Right lobe of liver (tissue), 6 donors: ENCODE results near the gene EPS8L1. TPM values are rescaled to one million over a fixed set of nuclear protein-coding genes. Genes with fewer than 3 reads are reported as not detected.

Experiments
- ATAC-seq, 4 donors: fragments of 200-7000 bp; cut with Tn5 transposase; one replicate each; pipeline ENCODE4 v1.9.1; 2020; ENCODE audit warnings: mild to moderate bottlenecking in 4 of 4, moderate library complexity in 4 of 4
- DNase-seq, 3 donors: peaks; one replicate each; pipeline ENCODE4 v3.0.0-alpha.2; 2020
- H3K27ac ChIP-seq, 3 donors: fragments of 200-600 bp; one replicate each; pipeline ENCODE4 v1.8.0; 2022
- H3K27me3 ChIP-seq, 2 donors: fragments of 200-600 bp; one replicate each; pipeline ENCODE4 v1.8.0; 2022
- H3K36me3 ChIP-seq, 4 donors: fragments of 200-600 bp; sonication (generic) in 1 of 4; one replicate each; pipeline versions ENCODE4 v1.5.1 to v1.8.0; 2017 to 2022; ENCODE audit warnings: control low read depth in 1 of 4
- H3K4me1 ChIP-seq, 4 donors: fragments of 200-600 bp; sonication (generic) in 1 of 4; one replicate each; pipeline versions ENCODE4 v1.5.1 to v1.8.0; 2017 to 2022; ENCODE audit warnings: control low read depth in 1 of 4
- H3K4me3 ChIP-seq, 3 donors: fragments of 200-600 bp; one replicate each; pipeline ENCODE4 v1.8.0; 2022
- H3K9me3 ChIP-seq, 4 donors: fragments of 200-600 bp; sonication (generic) in 1 of 4; one replicate each; pipeline versions ENCODE4 v1.5.1 to v1.8.0; 2017 to 2022; ENCODE audit warnings: control low read depth in 1 of 4
- CTCF ChIP-seq, 4 donors: fragments of 200-600 bp in 3 of 4; fragments of 450-650 bp in 1 of 4; IDR thresholded peaks; one replicate each; pipeline versions ENCODE4 v1.5.1 to v1.8.0; 2016 to 2022; ENCODE audit warnings: antibody characterized with exemption in 4 of 4, mild to moderate bottlenecking in 2 of 4
- POLR2A ChIP-seq: fragments of 450-650 bp; IDR thresholded peaks from one replicate; pipeline ENCODE4 v1.6.1; 2017; ENCODE audit warnings: antibody characterized with exemption, mild to moderate bottlenecking
- WGBS: methylation state at CpG from one replicate; pipeline ENCODE4 v1.1.6; 2018; ENCODE audit warnings: low coverage, low lambda C conversion rate; ENCODE audit not compliant: insufficient coverage; ENCODE audit errors: missing lambda C conversion rate; 5-methylcytosine and 5-hydroxymethylcytosine counted together
- intact Hi-C, 2 donors: fragments of 100-400 bp; cut with DNase I; formaldehyde crosslinking; loops; one replicate each; pipeline versions ENCODE4 v1.11.2 to v1.14.1; 2022
- total RNA-seq, 6 experiments: library from RNA; depleted of rRNA in 2 of 6; stranded (reverse); fragments of >200 nt in 2 of 6; fragmentation: NEBNext Ultra II Directional in 3 of 6; extraction: Animal tissue kit (Norgen Biotek cat#: 25700) in 3 of 6; gene quantifications; one replicate each; pipeline versions ENCODE4 v1.1.0 to v1.2.4, GENCODE V29; 2016 to 2023
- donor health status: DM: no; HTN: yes; CAD: no.
- donor health status: DM: no; HTN: no; CAD: no.
- donor health status: DM: no; HTN: no; CAD: no.
- donor health status: DM: no; HTN: yes; CAD: no.
- donor health status: DM: no; HTN: yes; CAD: no.

Gene EPS8L1
- total RNA-seq, 6 experiments from 2014 or later, result 0.49 to 2.4 (median 1.2) TPM

- DNase-seq, result no peak
- H3K27ac ChIP-seq, result no peak overlapping the region
- TF ChIP-seq POLR2A, result no peak
- TF ChIP-seq CTCF (IDR thresholded peaks at IDR 0.05), result no peak
- no peaks in the 10 kb centered on the region for H3K27me3 ChIP-seq
- no peak overlapping the region for H3K4me3 ChIP-seq
- no peaks in the 10 kb centered on the region for H3K4me1 ChIP-seq
- no peak for ATAC-seq
- WGBS, result 63% methylated on average over 8 of the region's 10 CpGs
- intact Hi-C loops, result no loop called here
- no peaks in the 10 kb centered on the region for H3K9me3 ChIP-seq
- H3K36me3 ChIP-seq, result no peaks in the 10 kb centered on the region
These were observed 5.1 kb upstream of the EPS8L1 start for GRCh38 chr19:55070466-55071128.

- Histone ChIP-seq H3K9me3 (no peaks in the 10 kb centered on the region), H3K4me3 (no peak overlapping the region), H3K4me1 (no peaks in the 10 kb centered on the region), H3K27ac (no peak overlapping the region), H3K27me3 (no peaks in the 10 kb centered on the region), H3K36me3 (no peaks in the 10 kb centered on the region)
- ATAC-seq (peak in 2 of 4 donors; percentile 23 to 41), DNase-seq (no peak)
- 33% methylated on average over 3 of the region's 8 CpGs for WGBS
- TF ChIP-seq CTCF (IDR thresholded peaks at IDR 0.05), result no peak
- TF ChIP-seq POLR2A, result no peak
- intact Hi-C loops, result no loop called here
These were observed 4.6 kb upstream of the EPS8L1 start for GRCh38 chr19:55071129-55071502.

GRCh38 chr19:55071913-55072312, 3.8 kb upstream of the EPS8L1 start:
- H3K36me3 ChIP-seq, result no peaks in the 10 kb centered on the region
- no peaks in the 10 kb centered on the region for H3K27me3 ChIP-seq
- H3K27ac ChIP-seq, result no peak overlapping the region
- H3K4me3 ChIP-seq, result no peak overlapping the region
- intact Hi-C loops, result no loop called here
- WGBS, result 40% methylated on average over 4 of the region's 8 CpGs
- ATAC-seq (no peak), DNase-seq (peak in 1 of 3 donors; percentile 6)
- no peaks in the 10 kb centered on the region for H3K4me1 ChIP-seq
- no peak for TF ChIP-seq CTCF (IDR thresholded peaks at IDR 0.05)
- no peak for TF ChIP-seq POLR2A
- H3K9me3 ChIP-seq, result no peaks in the 10 kb centered on the region

GRCh38 chr19:55076321-55076720, 652 bp downstream of the EPS8L1 start:
- no peak overlapping the region for H3K4me3 ChIP-seq
- peak in 1 of 4 donors; percentile 5 for ATAC-seq
- H3K36me3 ChIP-seq, result no peaks in the 10 kb centered on the region
- no peak for TF ChIP-seq POLR2A
- no peak for TF ChIP-seq CTCF (IDR thresholded peaks at IDR 0.05)
- H3K27ac ChIP-seq, result no peak overlapping the region
- no peaks in the 10 kb centered on the region for H3K9me3 ChIP-seq
- H3K27me3 ChIP-seq, result no peaks in the 10 kb centered on the region
- no peak for DNase-seq
- WGBS, result 20% methylated on average over 1 of the region's 12 CpGs
- peaks cover 0 to 5% (median 0%) of the 10 kb centered on the region in 4 donors for H3K4me1 ChIP-seq
- intact Hi-C loops, result no loop called here
